ENCODE measurements around the gene CACNA1B. TPM values are rescaled to one million over a fixed set of nuclear protein-coding genes. Genes with fewer than 3 reads are reported as not detected.

Gene CACNA1B
- total and polyA plus RNA-seq, 2 donors (not counting 1 experiment from before 2014, with no cell fraction given), result 0.15 TPM; not detected in 1

DNA sequence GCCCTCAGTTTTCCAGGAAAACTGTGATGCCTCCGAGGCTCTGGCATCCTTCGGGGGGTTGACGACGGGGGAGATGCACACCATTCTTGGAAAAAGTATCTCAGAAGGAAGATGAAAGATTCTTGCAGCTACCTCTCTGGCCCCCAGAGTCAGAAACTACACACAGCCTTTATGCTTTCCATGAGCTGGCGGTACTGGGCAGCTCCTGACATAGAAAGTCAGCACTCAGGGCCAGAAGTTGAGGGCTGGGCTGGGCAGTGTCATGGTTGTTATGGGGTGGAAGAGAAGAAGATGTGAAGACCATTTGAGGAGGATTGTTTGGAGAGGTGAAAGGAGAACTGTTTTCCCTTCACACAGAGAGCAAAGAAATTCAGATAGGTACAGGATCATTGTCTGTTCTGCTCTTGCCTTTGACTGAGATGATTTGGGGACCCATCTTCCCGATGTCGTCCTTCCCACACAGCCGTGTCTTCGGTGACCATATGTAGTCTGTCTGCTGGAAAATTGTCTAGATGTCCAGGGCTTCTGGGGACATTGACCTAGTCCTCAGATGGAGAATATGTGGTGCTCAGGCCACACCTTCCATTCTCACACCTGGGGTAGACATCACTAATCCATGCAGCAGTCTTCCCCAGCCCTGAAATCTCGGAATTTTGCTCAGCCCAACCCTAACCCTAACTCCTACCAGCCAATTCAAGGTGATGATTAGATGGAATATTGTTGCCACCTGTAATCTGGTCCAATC is 237.1 kb downstream of the CACNA1B start:
- no peak overlapping the region for H3K27ac Mint-ChIP-seq
- TF ChIP-seq CTCF (IDR thresholded peaks at IDR 0.05) (no peak), EZH2 (IDR thresholded peaks at IDR 0.05; ENCODE audit: borderline replicate concordance, insufficient read depth, low read depth, low read length, poor library complexity, severe bottlenecking) (no peak)

GRCh38 chr9:138115506-138115905 is 237.9 kb downstream of the CACNA1B start:
- no peaks in the 10 kb centered on the region for H3K4me1 Mint-ChIP-seq
- no peak overlapping the region for H3K27ac Mint-ChIP-seq
- WGBS (ENCODE audit: insufficient coverage), result 83% methylated on average over 6 of the region's 7 CpGs
- Histone ChIP-seq H3K79me2 (ENCODE audit: control insufficient read depth, insufficient read depth, low read length) (no peaks in the 10 kb centered on the region), H3K4me2 (replicated peaks; ENCODE audit: low read depth, low read length, poor library complexity, severe bottlenecking) (no peak overlapping the region), H3K27ac (ENCODE audit: low read length in 2 of 2) (no peak overlapping the region), H3K36me3 (replicated peaks in 1 of 2; ENCODE audit: control extremely low read depth in 1 of 2, control insufficient read depth in 1 of 2, extremely low read depth in 1 of 2, insufficient read depth in 2 of 2, low read length in 1 of 2) (no peaks in the 10 kb centered on the region), H3K4me1 (ENCODE audit: control insufficient read depth in 2 of 2, insufficient read depth in 2 of 2, low read length in 2 of 2) (no peaks in the 10 kb centered on the region), H4K20me1 (ENCODE audit: control insufficient read depth, insufficient read depth, low read length, poor library complexity, severe bottlenecking) (no peaks in the 10 kb centered on the region), H3K4me3 (ENCODE audit: control extremely low read depth in 1 of 5, extremely low read depth in 1 of 5, insufficient read depth in 1 of 5, low read depth in 2 of 5, low read length in 4 of 5) (no peak overlapping the region), H3K27me3 (replicated peaks in 1 of 4; ENCODE audit: control extremely low read depth in 1 of 4, control insufficient read depth in 3 of 4, insufficient read depth in 4 of 4, low read length in 3 of 4) (no peaks in the 10 kb centered on the region), H3K9ac (ENCODE audit: low read length) (no peak overlapping the region), H2AFZ (ENCODE audit: insufficient read depth, low read depth, low read length, poor library complexity, severe bottlenecking) (no peak overlapping the region), H3K9me3 (ENCODE audit: control extremely low read depth in 1 of 3, control insufficient read depth in 2 of 3, insufficient read depth in 1 of 3, low read length in 2 of 3) (no peaks in the 10 kb centered on the region)
- no peak overlapping the region for H3K4me3 Mint-ChIP-seq
- ChIA-PET POLR2A (no interaction called here), CTCF (no interaction called here)
- DNase-seq (no peak), ATAC-seq (ENCODE audit: low read depth) (no peak)
- H3K27me3 Mint-ChIP-seq, result peaks cover 3% of the 10 kb centered on the region
- intact Hi-C loops (cut with micrococcal nuclease), result no loop called here
- H3K9me3 Mint-ChIP-seq (ENCODE audit: insufficient read depth), result no peaks in the 10 kb centered on the region
- TF ChIP-seq CTCF (IDR thresholded peaks at IDR 0.05) (no peak), EZH2 (IDR thresholded peaks at IDR 0.05; ENCODE audit: borderline replicate concordance, insufficient read depth, low read depth, low read length, poor library complexity, severe bottlenecking) (no peak)

More for the DNA sequence above, 237.1 kb downstream of the CACNA1B start:
- Histone ChIP-seq H3K36me3 (replicated peaks in 1 of 2; ENCODE audit: control extremely low read depth in 1 of 2, control insufficient read depth in 1 of 2, extremely low read depth in 1 of 2, insufficient read depth in 2 of 2, low read length in 1 of 2) (no peaks in the 10 kb centered on the region), H3K4me2 (replicated peaks; ENCODE audit: low read depth, low read length, poor library complexity, severe bottlenecking) (no peak overlapping the region), H3K27ac (ENCODE audit: low read length in 2 of 2) (no peak overlapping the region), H3K4me3 (ENCODE audit: control extremely low read depth in 1 of 5, extremely low read depth in 1 of 5, insufficient read depth in 1 of 5, low read depth in 2 of 5, low read length in 4 of 5) (no peak overlapping the region), H2AFZ (ENCODE audit: insufficient read depth, low read depth, low read length, poor library complexity, severe bottlenecking) (no peak overlapping the region), H3K27me3 (replicated peaks in 1 of 4; ENCODE audit: control extremely low read depth in 1 of 4, control insufficient read depth in 3 of 4, insufficient read depth in 4 of 4, low read length in 3 of 4) (no peaks in the 10 kb centered on the region), H3K4me1 (ENCODE audit: control insufficient read depth in 2 of 2, insufficient read depth in 2 of 2, low read length in 2 of 2) (no peaks in the 10 kb centered on the region), H4K20me1 (ENCODE audit: control insufficient read depth, insufficient read depth, low read length, poor library complexity, severe bottlenecking) (no peaks in the 10 kb centered on the region), H3K9ac (ENCODE audit: low read length) (no peak overlapping the region), H3K9me3 (ENCODE audit: control extremely low read depth in 1 of 3, control insufficient read depth in 2 of 3, insufficient read depth in 1 of 3, low read length in 2 of 3) (no peaks in the 10 kb centered on the region), H3K79me2 (ENCODE audit: control insufficient read depth, insufficient read depth, low read length) (no peaks in the 10 kb centered on the region)
- intact Hi-C loops (cut with micrococcal nuclease), result no loop called here
- DNase-seq, result no peak
- Mint-ChIP-seq H3K27me3 (peaks cover 3% of the 10 kb centered on the region), H3K4me3 (no peak overlapping the region), H3K4me1 (no peaks in the 10 kb centered on the region), H3K9me3 (ENCODE audit: insufficient read depth) (no peaks in the 10 kb centered on the region)
- ATAC-seq (ENCODE audit: low read depth), result no peak
- ChIA-PET CTCF (no interaction called here), POLR2A (interaction anchor here (0.6 kb wide), 1 partner anchor 574 kb away, joined by 3 read pairs; no protein-coding TSS in a partner anchor)
- 92% methylated on average over 8 of the region's 10 CpGs for WGBS (ENCODE audit: insufficient coverage)
